Measurements from ENCODE around the gene ZNF554.

The ZNF554 gene

DNA sequence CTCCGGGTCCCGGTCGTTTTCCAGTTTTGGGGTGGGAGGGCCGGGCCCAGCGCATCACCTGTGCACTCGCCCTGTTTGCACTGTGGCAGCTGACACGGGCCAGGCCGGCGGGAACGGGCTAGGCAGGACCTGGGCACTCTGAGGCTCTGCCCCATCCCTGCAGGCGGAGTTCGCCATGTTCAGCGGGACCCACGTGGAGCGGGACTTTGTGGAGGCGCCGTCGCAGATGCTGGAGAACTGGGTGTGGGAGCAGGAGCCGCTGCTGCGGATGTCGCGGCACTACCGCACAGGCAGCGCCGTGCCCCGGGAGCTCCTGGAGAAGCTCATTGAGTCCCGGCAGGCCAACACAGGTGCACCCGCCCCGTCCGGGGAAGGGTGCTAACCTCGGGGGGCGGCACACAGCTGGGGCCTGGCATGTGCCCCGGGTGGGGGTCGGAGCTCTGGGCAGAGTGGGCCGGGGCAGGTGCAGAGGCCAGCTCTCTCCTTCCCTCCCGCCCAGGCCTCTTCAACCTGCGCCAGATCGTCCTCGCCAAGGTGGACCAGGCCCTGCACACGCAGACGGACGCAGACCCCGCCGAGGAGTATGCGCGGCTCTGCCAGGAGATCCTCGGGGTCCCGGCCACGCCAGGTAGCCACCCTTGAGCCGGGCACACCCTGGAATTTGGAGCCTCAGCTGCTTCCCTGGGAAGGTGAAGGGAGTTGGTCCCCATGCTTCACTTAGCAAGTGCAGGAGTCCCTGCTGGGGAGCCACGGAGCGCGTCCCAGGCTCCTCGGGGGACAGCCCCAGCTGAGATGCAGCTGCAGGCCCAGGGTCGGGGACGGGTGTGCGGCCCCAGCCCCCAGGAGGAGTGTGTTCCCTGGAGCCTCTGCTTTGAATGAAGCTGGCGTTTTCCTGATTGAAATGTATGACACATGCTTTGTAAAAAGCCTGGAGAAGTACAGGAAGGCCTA, 9.3 kb upstream of the ZNF554 start:
- no peak for DNase-seq (ENCODE audit: extremely low read depth, low read depth)
- TF ChIP-seq, protein P1, sequence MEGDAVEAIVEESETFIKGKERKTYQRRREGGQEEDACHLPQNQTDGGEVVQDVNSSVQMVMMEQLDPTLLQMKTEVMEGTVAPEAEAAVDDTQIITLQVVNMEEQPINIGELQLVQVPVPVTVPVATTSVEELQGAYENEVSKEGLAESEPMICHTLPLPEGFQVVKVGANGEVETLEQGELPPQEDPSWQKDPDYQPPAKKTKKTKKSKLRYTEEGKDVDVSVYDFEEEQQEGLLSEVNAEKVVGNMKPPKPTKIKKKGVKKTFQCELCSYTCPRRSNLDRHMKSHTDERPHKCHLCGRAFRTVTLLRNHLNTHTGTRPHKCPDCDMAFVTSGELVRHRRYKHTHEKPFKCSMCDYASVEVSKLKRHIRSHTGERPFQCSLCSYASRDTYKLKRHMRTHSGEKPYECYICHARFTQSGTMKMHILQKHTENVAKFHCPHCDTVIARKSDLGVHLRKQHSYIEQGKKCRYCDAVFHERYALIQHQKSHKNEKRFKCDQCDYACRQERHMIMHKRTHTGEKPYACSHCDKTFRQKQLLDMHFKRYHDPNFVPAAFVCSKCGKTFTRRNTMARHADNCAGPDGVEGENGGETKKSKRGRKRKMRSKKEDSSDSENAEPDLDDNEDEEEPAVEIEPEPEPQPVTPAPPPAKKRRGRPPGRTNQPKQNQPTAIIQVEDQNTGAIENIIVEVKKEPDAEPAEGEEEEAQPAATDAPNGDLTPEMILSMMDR (IDR thresholded peaks at IDR 0.05; ENCODE audit: low read depth, low read length) = no peak

DNA sequence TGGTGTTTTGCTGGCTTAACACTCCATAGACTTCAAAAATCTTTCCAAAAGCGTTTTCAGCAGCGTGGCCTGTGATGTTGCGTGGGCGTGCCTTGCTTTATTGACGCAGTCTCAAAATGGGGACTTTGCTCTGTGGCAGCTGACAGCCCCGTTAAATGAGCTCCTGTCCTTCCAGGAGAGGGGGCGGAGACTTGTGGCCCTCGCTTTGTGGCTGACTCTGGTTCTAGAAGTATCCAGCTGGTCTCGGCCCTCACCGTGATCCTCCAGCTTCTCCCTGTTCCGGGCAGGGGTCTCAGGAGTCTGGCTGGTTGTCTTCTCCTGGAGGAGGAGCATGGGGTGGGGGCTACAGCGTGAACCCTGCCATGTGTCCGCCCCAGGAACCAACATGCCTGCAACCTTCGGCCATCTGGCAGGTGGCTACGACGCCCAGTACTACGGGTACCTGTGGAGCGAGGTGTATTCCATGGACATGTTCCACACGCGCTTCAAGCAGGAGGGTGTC, 8.4 kb upstream of the ZNF554 start:
- no peak for DNase-seq (ENCODE audit: extremely low read depth, low read depth)
- TF ChIP-seq, protein P1 (IDR thresholded peaks at IDR 0.05; ENCODE audit: low read depth, low read length) = no peak

DNA sequence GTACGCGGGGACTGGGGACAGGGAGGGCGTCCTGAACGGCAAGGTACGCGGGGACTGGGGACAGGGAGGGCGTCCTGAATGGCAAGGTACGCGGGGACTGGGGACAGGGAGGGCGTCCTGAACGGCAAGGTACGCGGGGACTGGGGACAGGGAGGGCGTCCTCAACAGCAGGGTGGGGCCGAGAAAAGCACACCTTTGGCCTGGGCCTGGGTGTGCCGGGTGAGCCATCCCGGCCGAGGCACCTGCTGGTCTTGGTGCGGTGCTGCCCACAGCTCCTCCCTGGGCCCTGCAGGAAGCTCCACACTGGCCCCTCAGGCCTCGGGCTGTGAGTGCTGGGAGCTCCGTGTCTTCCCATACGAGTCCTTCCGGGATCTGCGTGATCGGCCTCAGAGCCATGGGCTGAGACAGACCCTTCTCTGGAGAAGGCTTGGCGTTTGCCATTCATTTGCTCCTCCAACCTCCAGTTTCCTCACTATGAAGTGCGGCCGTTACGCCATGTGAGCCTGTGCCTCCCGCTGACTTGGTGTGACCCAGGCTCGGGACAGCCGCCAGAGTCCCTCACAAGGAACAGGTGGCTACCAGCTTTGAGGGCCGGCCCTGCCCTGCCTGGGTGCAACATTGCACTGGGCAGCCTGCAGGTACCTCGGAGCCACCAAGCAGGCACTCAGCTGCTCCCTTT, 7.8 kb upstream of the ZNF554 start:
- TF ChIP-seq, protein P1 (IDR thresholded peaks at IDR 0.05; ENCODE audit: low read depth, low read length) = no peak
- no peak for DNase-seq (ENCODE audit: extremely low read depth, low read depth)

DNA sequence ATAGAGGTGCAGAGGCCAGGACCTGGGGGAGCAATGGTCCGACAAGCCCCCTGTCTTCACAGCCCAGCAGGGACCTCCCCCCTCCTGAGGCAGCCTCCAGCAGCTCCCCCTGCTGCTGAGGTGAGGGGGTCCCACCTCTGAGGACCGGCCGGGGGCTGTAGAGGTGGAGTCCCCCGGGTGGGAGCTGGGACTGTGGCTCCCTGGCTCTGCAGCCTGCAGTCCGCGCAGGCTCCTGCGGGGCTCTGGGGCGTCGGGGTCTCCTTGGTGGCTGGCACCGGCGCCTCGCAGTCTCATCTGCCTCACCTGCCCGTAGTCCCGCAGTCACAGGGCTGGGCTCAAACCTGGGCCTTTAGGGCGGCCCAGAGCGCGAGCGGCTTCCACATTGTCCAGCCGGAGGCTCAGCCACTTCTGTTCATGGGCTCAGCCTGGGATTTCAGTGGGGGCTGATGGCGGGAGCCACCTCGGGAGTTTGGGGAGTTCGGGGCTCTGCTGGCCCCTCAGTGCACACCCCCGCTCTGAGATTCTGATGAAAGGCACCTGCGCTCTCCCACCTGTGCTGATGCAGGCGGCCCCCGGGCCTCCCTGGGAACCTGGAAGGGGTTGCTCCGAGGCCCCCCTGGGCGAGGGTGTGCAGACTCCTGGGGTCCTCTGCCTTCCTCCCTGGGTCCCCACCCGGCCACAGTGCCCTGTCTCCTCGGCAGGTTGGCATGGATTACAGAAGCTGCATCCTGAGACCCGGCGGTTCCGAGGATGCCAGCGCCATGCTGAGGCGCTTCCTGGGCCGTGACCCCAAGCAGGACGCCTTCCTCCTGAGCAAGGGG, 7.0 kb upstream of the ZNF554 start:
- DNase-seq (ENCODE audit: extremely low read depth, low read depth) = no peak
- TF ChIP-seq, protein P1 (IDR thresholded peaks at IDR 0.05; ENCODE audit: low read depth, low read length) = no peak

DNA sequence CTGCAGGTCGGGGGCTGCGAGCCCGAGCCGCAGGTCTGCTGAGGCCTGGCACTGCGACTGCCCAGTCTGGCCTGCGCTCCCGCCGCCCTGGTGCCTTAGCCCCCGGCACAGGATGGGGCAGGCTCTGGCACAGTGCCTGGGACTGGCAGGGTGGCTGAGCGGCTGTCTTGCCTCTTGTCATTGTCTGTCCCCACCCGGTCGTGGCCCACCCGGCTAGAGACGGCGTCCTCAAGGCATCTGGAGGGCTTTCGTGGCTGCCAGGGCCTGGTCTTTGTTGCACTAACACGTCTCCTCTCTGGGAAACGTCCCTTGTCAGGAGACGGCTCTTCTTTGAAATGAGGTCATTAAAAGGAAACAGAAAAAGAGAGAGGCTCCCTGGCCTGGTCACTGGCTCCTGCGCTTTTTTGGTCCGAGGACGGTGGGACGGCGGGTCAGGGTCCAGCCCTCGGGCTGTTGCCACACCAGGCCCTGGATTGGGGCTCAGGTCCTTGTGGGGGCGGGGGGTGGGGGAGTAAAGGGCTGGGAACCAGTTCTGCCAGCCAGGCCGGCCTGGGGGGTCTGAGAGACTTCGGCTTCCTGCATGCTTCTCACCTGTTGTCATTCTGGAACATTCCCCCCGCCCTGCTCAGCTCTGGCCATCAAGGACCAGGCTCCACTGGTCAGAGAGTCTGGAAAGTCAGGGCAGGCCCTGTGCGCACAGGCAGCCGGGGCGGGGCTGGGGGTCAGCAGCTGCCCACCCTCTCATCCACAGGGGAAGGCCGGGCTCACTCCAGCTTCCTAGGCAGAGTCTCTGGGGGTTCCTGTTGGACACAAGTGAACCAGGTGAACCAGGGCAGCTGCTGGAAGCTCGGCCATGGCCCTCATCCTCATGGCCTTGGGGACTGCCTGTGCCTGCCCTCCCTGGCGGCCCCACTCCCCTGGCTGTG, 6.2 kb upstream of the ZNF554 start:
- DNase-seq (ENCODE audit: extremely low read depth, low read depth) = no peak
- TF ChIP-seq, protein P1 (IDR thresholded peaks at IDR 0.05; ENCODE audit: low read depth, low read length) = no peak

DNA sequence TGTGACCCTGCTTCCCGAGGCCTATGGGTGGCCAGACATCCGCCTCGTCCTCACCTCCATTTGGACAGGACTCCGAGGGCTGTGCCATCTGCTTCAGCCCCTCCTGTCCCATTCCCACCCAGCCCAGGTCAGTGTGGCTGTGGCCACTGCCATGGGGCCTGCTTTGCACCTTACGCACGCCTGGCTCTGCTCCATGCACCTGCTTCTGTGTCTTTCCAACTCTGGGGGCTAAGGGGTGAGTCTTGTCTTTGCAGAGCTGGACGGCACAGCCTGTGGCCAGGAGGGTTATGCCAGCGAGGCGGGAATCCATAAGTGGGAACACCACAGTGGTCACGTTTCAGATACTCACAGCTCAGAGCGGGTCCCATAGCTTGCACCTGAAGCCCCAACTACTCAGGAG, 5.2 kb upstream of the ZNF554 start:
- DNase-seq (ENCODE audit: extremely low read depth, low read depth) = no peak
- TF ChIP-seq, protein P1 (IDR thresholded peaks at IDR 0.05; ENCODE audit: low read depth, low read length) = no peak
